Left lung (tissue), 10 donors: ENCODE measurements around the gene F10. TPM values are rescaled to one million over a fixed set of nuclear protein-coding genes. Genes with fewer than 3 reads are reported as not detected.

ENCODE experiments used
- ATAC-seq: fragments of 200-7000 bp; cut with Tn5 transposase; one replicate; pipeline ENCODE4 v1.9.1; 2020; ENCODE audit warnings: moderate library complexity
- DNase-seq, 4 donors: peaks; one replicate each; pipeline ENCODE4 v3.0.0-alpha.2; 2013 to 2020
- H3K27ac ChIP-seq, 2 donors: fragments of 200-600 bp; sonication (generic) in 1 of 2; one replicate each; pipeline versions ENCODE4 v1.5.0 to v1.8.0; 2020 to 2021
- H3K27me3 ChIP-seq, 2 donors: fragments of 200-600 bp; sonication (generic) in 1 of 2; one replicate each; pipeline versions ENCODE4 v1.5.0 to v1.8.0; 2020 to 2021
- H3K36me3 ChIP-seq, 2 donors: fragments of 200-600 bp; sonication (generic) in 1 of 2; one replicate each; pipeline versions ENCODE4 v1.5.0 to v1.8.0; 2020 to 2021
- H3K4me1 ChIP-seq, 2 donors: fragments of 200-600 bp; one replicate each; pipeline ENCODE4 v1.8.0; 2021
- H3K4me3 ChIP-seq, 2 donors: fragments of 200-600 bp; sonication (generic) in 1 of 2; one replicate each; pipeline versions ENCODE4 v1.5.0 to v1.8.0; 2020 to 2021; ENCODE audit warnings: mild to moderate bottlenecking in 1 of 2
- H3K9me3 ChIP-seq, 2 donors: fragments of 200-600 bp; sonication (generic) in 1 of 2; one replicate each; pipeline versions ENCODE4 v1.5.0 to v1.8.0; 2020 to 2021
- CTCF ChIP-seq, 2 donors: fragments of 200-600 bp; sonication (generic) in 1 of 2; IDR thresholded peaks; one replicate each; pipeline versions ENCODE4 v1.5.0 to v1.8.0; 2021; ENCODE audit warnings: antibody characterized with exemption in 2 of 2
- intact Hi-C, 2 donors: fragments of 100-400 bp; cut with DNase I; formaldehyde crosslinking; loops; one replicate each; pipeline versions ENCODE4 v1.11.2 to v1.14.2; 2022
- polyA plus RNA-seq, 6 donors: library from polyadenylated mRNA; unstranded; fragments of 120-200 nt; gene quantifications; one replicate each; pipeline ENCODE4 v1.2.1, GENCODE V29; 2013; ENCODE audit not compliant: insufficient read length in 6 of 6
- total RNA-seq, 2 donors: library from RNA; stranded (reverse); fragmentation: NEBNext Ultra II Directional; extraction: Animal tissue kit (Norgen Biotek cat#: 25700); gene quantifications; one replicate each; pipeline ENCODE4 v1.2.1, GENCODE V29; 2021
- donor health status: DM: no; HTN: yes; CAD: no.
- donor health status: DM: no; HTN: no; CAD: no.

Gene F10
- total and polyA plus RNA-seq, 8 donors = 6.2 to 21.8 (median 15.1) TPM

GRCh38 chr13:113190181-113190580 is 67.6 kb downstream of the F10 start:
- Histone ChIP-seq H3K4me3 (no peak overlapping the region), H3K4me1 (peaks cover 0 to 24% of the 10 kb centered on the region in 2 donors), H3K36me3 (peaks cover 0 to 64% of the 10 kb centered on the region in 2 donors), H3K27me3 (no peaks in the 10 kb centered on the region), H3K9me3 (no peaks in the 10 kb centered on the region), H3K27ac (no peak overlapping the region)
- ATAC-seq (no peak), DNase-seq (no peak)
- intact Hi-C loops = no loop called here
- TF ChIP-seq CTCF (IDR thresholded peaks at IDR 0.05) = no peak

- Histone ChIP-seq H3K27me3 (no peaks in the 10 kb centered on the region), H3K4me3 (no peak overlapping the region), H3K9me3 (no peaks in the 10 kb centered on the region), H3K36me3 (peaks cover 0 to 83% of the 10 kb centered on the region in 2 donors), H3K27ac (no peak overlapping the region), H3K4me1 (peaks cover 0 to 8% of the 10 kb centered on the region in 2 donors)
- ATAC-seq (no peak), DNase-seq (no peak)
- intact Hi-C loops = no loop called here
- TF ChIP-seq CTCF (IDR thresholded peaks at IDR 0.05) = no peak
These were observed 69.7 kb downstream of the F10 start for GRCh38 chr13:113192279-113192678.

- Histone ChIP-seq H3K36me3 (peaks cover 0 to 87% of the 10 kb centered on the region in 2 donors), H3K27me3 (no peaks in the 10 kb centered on the region), H3K4me1 (peaks cover 0 to 2% of the 10 kb centered on the region in 2 donors), H3K4me3 (no peak overlapping the region), H3K9me3 (no peaks in the 10 kb centered on the region), H3K27ac (no peak overlapping the region)
- DNase-seq = no peak
- intact Hi-C loops = no loop called here
- no peak for ATAC-seq
- no peak for TF ChIP-seq CTCF (IDR thresholded peaks at IDR 0.05)
These were observed 70.3 kb downstream of the F10 start for GRCh38 chr13:113192902-113193301.

GRCh38 chr13:113195360-113195759 is 72.8 kb downstream of the F10 start:
- H3K4me1 ChIP-seq = no peaks in the 10 kb centered on the region
- no peak for DNase-seq
- ATAC-seq = no peak
- no peak overlapping the region for H3K27ac ChIP-seq
- H3K36me3 ChIP-seq = peaks cover 0 to 87% of the 10 kb centered on the region in 2 donors
- no peak for TF ChIP-seq CTCF (IDR thresholded peaks at IDR 0.05)
- H3K27me3 ChIP-seq = no peaks in the 10 kb centered on the region
- H3K9me3 ChIP-seq = no peaks in the 10 kb centered on the region
- no peak overlapping the region for H3K4me3 ChIP-seq
- intact Hi-C loops = no loop called here

GRCh38 chr13:113196970-113197737 is 74.6 kb downstream of the F10 start:
- no peak overlapping the region for H3K4me3 ChIP-seq
- intact Hi-C loops = no loop called here
- H3K27me3 ChIP-seq = no peaks in the 10 kb centered on the region
- no peak overlapping the region for H3K27ac ChIP-seq
- H3K36me3 ChIP-seq = peaks cover 0 to 74% of the 10 kb centered on the region in 2 donors
- H3K4me1 ChIP-seq = no peaks in the 10 kb centered on the region
- H3K9me3 ChIP-seq = no peaks in the 10 kb centered on the region
- ATAC-seq (no peak), DNase-seq (no peak)
- TF ChIP-seq CTCF (IDR thresholded peaks at IDR 0.05) = no peak

Other genes starting within 250 kb of the F10 start
- gene MCF2L, start 153.6 kb upstream of the F10 start, total RNA-seq = 10 to 100 TPM; 36.0 to 38.9 TPM
- gene MCF2L, start 153.6 kb upstream of the F10 start, polyA plus RNA-seq = 10 to 100 TPM; 22.2 to 39.5 (median 30.9) TPM
- gene F7, start 17.0 kb upstream of the F10 start, total RNA-seq = not detected
- 1 to 10 TPM in 1 of 6 donors, under 1 TPM in 5; 0.46 to 1.0 (median 0.89) TPM for gene F7, start 17.0 kb upstream of the F10 start, polyA plus RNA-seq
- gene PROZ, start 35.8 kb downstream of the F10 start, total RNA-seq = not detected
- gene PROZ, start 35.8 kb downstream of the F10 start, polyA plus RNA-seq = under 1 TPM; 0.13 to 0.55 (median 0.27) TPM
- gene PCID2, start 85.9 kb downstream of the F10 start, total RNA-seq = 10 to 100 TPM; 30.5 to 41.0 TPM
- gene PCID2, start 85.9 kb downstream of the F10 start, polyA plus RNA-seq = 10 to 100 TPM; 68.4 to 79.7 (median 73.9) TPM
- gene CUL4A, start 86.8 kb downstream of the F10 start, total RNA-seq = 10 to 100 TPM; 48.0 to 63.9 TPM
- gene CUL4A, start 86.8 kb downstream of the F10 start, polyA plus RNA-seq = 10 to 100 TPM; 84.7 to 98.0 (median 89.3) TPM
- gene LAMP1, start 174.4 kb downstream of the F10 start, total RNA-seq = 100 to 1,000 TPM; 314 to 374 TPM
- gene LAMP1, start 174.4 kb downstream of the F10 start, polyA plus RNA-seq = 100 to 1,000 TPM; 102 to 131 (median 116) TPM
- 1 to 10 TPM; 6.7 to 7.1 TPM for gene GRTP1, start 241.3 kb downstream of the F10 start, total RNA-seq
- 10 to 100 TPM in 3 of 6 donors, 1 to 10 TPM in 3; 4.9 to 13.5 (median 8.8) TPM for gene GRTP1, start 241.3 kb downstream of the F10 start, polyA plus RNA-seq